Measurements from ENCODE around the gene SEMA3C. TPM values are rescaled to one million over a fixed set of nuclear protein-coding genes. Genes with fewer than 3 reads are reported as not detected.
"Not testable (repeated sequence)": the region's sequence is repeated elsewhere in the genome, so short reads cannot be mapped to it uniquely, and the experiment has no call there.

SEMA3C gene
- polyA plus RNA-seq, 1 donor from 2014 or later, result 386 TPM

DNA sequence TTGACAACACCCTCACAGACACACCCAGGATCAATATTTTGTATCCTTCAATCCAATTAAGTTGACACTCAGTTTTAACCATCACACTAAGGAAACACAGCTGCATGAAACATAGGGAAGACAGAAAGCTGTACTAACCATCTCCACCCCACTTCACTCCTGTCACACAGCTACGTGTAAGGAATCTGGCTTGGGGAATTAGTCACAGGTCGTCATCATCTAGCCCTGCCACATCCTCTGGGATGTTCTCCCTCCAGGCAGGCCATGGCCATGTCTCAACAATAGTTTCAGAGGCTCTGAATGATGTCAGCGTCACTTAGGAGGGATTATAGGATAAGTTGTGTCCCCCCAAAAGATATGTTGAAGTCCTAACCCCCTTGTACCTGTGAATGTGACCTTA, 10.8 kb upstream of the SEMA3C start:
- Histone ChIP-seq H2AFZ (ENCODE audit: low read depth, low read length) (no peak overlapping the region), H3K9ac (ENCODE audit: low read length) (no peak overlapping the region), H4K20me1 (ENCODE audit: insufficient read depth) (no peaks in the 10 kb centered on the region), H3K27ac (ENCODE audit: low read length) (no peak overlapping the region), H3K79me2 (replicated peaks; ENCODE audit: insufficient read depth, low read length) (no peaks in the 10 kb centered on the region), H3K27me3 (ENCODE audit: insufficient read depth, low read depth, low read length) (no peaks in the 10 kb centered on the region), H3F3A (ENCODE audit: insufficient read depth, low read length, poor library complexity, severe bottlenecking) (no peaks in the 10 kb centered on the region), H3K9me3 (ENCODE audit: low read length) (no peaks in the 10 kb centered on the region), H3K4me3 (ENCODE audit: low read length) (no peak overlapping the region), H3K36me3 (ENCODE audit: insufficient read depth, low read length) (no peaks in the 10 kb centered on the region), H3K4me2 (ENCODE audit: low read length) (no peak overlapping the region), H3K9me2 (ENCODE audit: insufficient read depth, low read length) (no peaks in the 10 kb centered on the region)
- TF ChIP-seq, protein P1, sequence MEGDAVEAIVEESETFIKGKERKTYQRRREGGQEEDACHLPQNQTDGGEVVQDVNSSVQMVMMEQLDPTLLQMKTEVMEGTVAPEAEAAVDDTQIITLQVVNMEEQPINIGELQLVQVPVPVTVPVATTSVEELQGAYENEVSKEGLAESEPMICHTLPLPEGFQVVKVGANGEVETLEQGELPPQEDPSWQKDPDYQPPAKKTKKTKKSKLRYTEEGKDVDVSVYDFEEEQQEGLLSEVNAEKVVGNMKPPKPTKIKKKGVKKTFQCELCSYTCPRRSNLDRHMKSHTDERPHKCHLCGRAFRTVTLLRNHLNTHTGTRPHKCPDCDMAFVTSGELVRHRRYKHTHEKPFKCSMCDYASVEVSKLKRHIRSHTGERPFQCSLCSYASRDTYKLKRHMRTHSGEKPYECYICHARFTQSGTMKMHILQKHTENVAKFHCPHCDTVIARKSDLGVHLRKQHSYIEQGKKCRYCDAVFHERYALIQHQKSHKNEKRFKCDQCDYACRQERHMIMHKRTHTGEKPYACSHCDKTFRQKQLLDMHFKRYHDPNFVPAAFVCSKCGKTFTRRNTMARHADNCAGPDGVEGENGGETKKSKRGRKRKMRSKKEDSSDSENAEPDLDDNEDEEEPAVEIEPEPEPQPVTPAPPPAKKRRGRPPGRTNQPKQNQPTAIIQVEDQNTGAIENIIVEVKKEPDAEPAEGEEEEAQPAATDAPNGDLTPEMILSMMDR (IDR thresholded peaks at IDR 0.05; ENCODE audit: poor library complexity, severe bottlenecking), result no peak
- TF ChIP-seq POLR2AphosphoS5 (IDR thresholded peaks at IDR 0.05), result no peak
- TF ChIP-seq EP300 (conservative IDR thresholded peaks at IDR 0.05; ENCODE audit: poor library complexity, severe bottlenecking), result no peak
- no peak for TF ChIP-seq EZH2 (IDR thresholded peaks at IDR 0.05; ENCODE audit: borderline replicate concordance, insufficient read depth, low read length, poor library complexity, severe bottlenecking)
- no peak for TF ChIP-seq TAF1 (IDR thresholded peaks at IDR 0.05; ENCODE audit: low read depth)
- no peak for TF ChIP-seq RAD21 (conservative IDR thresholded peaks at IDR 0.05)
- no peak for TF ChIP-seq MXI1 (conservative IDR thresholded peaks at IDR 0.05; ENCODE audit: poor library complexity, severe bottlenecking)
- TF ChIP-seq REST (IDR thresholded peaks at IDR 0.05; ENCODE audit: borderline replicate concordance), result no peak
- TF ChIP-seq SMC3 (conservative IDR thresholded peaks at IDR 0.05; ENCODE audit: poor library complexity), result no peak

DNA sequence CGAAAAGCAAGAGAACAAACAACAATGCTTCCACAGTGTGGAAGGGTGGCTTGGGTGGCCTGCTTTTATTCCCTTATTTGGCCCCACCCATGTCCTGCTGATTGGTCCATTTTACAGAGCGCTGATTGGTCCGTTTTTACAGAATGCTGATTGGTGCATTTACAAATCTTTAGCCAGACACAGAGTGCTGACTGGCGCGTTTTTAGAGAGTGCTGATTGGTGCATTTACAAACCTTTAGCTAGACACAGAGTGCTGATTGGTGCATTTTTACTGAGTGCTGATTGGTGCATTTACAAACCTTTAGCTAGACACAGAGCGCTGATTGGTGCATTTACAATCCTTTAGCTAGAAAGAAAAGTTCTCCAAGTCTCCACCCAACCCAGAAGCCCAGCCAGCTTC, 8.1 kb upstream of the SEMA3C start:
- H3K27me3 ChIP-seq (ENCODE audit: insufficient read depth, low read depth, low read length); H3K4me3 ChIP-seq (ENCODE audit: low read length); H3K36me3 ChIP-seq (ENCODE audit: insufficient read depth, low read length); H3K27ac ChIP-seq (ENCODE audit: low read length); H4K20me1 ChIP-seq (ENCODE audit: insufficient read depth); H3K9ac ChIP-seq (ENCODE audit: low read length); H3K79me2 ChIP-seq (replicated peaks; ENCODE audit: insufficient read depth, low read length); H3K9me3 ChIP-seq (ENCODE audit: low read length); H3K4me2 ChIP-seq (ENCODE audit: low read length); H3K9me2 ChIP-seq (ENCODE audit: insufficient read depth, low read length); H2AFZ ChIP-seq (ENCODE audit: low read depth, low read length); H3F3A ChIP-seq (ENCODE audit: insufficient read depth, low read length, poor library complexity, severe bottlenecking): not testable (repeated sequence)

- H3K9ac ChIP-seq (ENCODE audit: low read length), result no peak overlapping the region
- H4K20me1 ChIP-seq (ENCODE audit: insufficient read depth), result no peaks in the 10 kb centered on the region
- no peaks in the 10 kb centered on the region for H3K9me2 ChIP-seq (ENCODE audit: insufficient read depth, low read length)
- no peak overlapping the region for H2AFZ ChIP-seq (ENCODE audit: low read depth, low read length)
- H3K27me3 ChIP-seq (ENCODE audit: insufficient read depth, low read depth, low read length), result no peaks in the 10 kb centered on the region
- H3F3A ChIP-seq (ENCODE audit: insufficient read depth, low read length, poor library complexity, severe bottlenecking), result no peaks in the 10 kb centered on the region
- no peak overlapping the region for H3K4me2 ChIP-seq (ENCODE audit: low read length)
- peaks cover 7% of the 10 kb centered on the region for H3K79me2 ChIP-seq (replicated peaks; ENCODE audit: insufficient read depth, low read length)
- no peaks in the 10 kb centered on the region for H3K9me3 ChIP-seq (ENCODE audit: low read length)
- H3K4me3 ChIP-seq (ENCODE audit: low read length), result no peak overlapping the region
- peak overlapping the region; percentile 52 for H3K27ac ChIP-seq (ENCODE audit: low read length)
- TF ChIP-seq TAF1 (IDR thresholded peaks at IDR 0.05; ENCODE audit: low read depth) (no peak), REST (IDR thresholded peaks at IDR 0.05; ENCODE audit: borderline replicate concordance) (no peak), RAD21 (conservative IDR thresholded peaks at IDR 0.05) (no peak), SMC3 (conservative IDR thresholded peaks at IDR 0.05; ENCODE audit: poor library complexity) (no peak), EP300 (conservative IDR thresholded peaks at IDR 0.05; ENCODE audit: poor library complexity, severe bottlenecking) (no peak), POLR2AphosphoS5 (IDR thresholded peaks at IDR 0.05) (no peak), EZH2 (IDR thresholded peaks at IDR 0.05; ENCODE audit: borderline replicate concordance, insufficient read depth, low read length, poor library complexity, severe bottlenecking) (no peak), MXI1 (conservative IDR thresholded peaks at IDR 0.05; ENCODE audit: poor library complexity, severe bottlenecking) (no peak)
- TF ChIP-seq, protein P1 (IDR thresholded peaks at IDR 0.05; ENCODE audit: poor library complexity, severe bottlenecking), result no peak
- no peaks in the 10 kb centered on the region for H3K36me3 ChIP-seq (ENCODE audit: insufficient read depth, low read length)
Measured at GRCh38 chr7:80924090-80924489, 5.2 kb upstream of the SEMA3C start.

Measured in neural cell (in vitro differentiated cells).